Brain microvascular endothelial cell (primary cell): ENCODE data around the gene RFXANK.

Experiments used
- DNase-seq: peaks from one replicate; pipeline ENCODE4 v3.0.0-alpha.2; 2020
- H3K27ac ChIP-seq: fragments of 250-450 bp; sonication (Bioruptor Pico); 2 replicates; pipeline ENCODE4 v1.5.1; 2020; ENCODE audit warnings: mild to moderate bottlenecking, moderate library complexity
- H3K27me3 ChIP-seq: fragments of 250-450 bp; sonication (Bioruptor Pico); replicated peaks from 2 replicates; pipeline ENCODE4 v1.5.1; 2020; ENCODE audit warnings: mild to moderate bottlenecking
- H3K36me3 ChIP-seq: fragments of 250-450 bp; sonication (Bioruptor Pico); replicated peaks from 2 replicates; pipeline ENCODE4 v1.5.1; 2020; ENCODE audit warnings: mild to moderate bottlenecking
- H3K4me3 ChIP-seq: 2 replicates; pipeline ENCODE4 v1.5.1; 2011; ENCODE audit warnings: low read depth, mild to moderate bottlenecking, control low read depth, low read length, moderate library complexity
- in situ Hi-C: cut with HindIII; loops from 2 replicates; pipeline ENCODE4 v1.10.0; 2017; ENCODE audit warnings: low sequenced_read_pairs, low pct_ligation_motif_present
- TF ChIP-seq, protein P1 (sequence below): IDR thresholded peaks from 2 replicates; pipeline ENCODE4 v1.5.1; 2011; ENCODE audit warnings: low read depth, mild to moderate bottlenecking, moderate library complexity, low read length, control low read depth, inconsistent platforms; ENCODE audit errors: missing control alignments

Gene RFXANK

DNA sequence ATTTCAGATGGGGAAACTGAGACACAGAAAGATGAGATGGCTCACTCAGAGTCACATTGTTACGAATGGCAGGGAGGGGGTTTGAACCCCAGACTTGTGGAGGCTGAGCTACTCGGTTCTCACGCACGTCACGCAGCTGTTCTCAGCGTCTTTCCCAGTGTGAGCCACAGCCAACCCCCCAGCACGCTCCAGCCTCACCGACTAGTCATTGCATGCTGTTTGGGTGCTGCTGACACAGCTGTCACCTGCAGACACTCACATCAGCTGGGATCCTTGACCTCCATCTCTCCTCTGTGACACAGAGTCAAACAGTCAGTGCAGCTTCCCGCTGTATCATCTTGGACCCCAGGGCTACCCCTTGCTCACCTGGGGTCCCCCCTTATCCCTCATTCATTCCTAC is 17.3 kb downstream of the RFXANK start:
- DNase-seq = no peak
- Histone ChIP-seq H3K27ac (no peak overlapping the region), H3K27me3 (peaks cover 25% of the 10 kb centered on the region), H3K36me3 (no peaks in the 10 kb centered on the region), H3K4me3 (no peak overlapping the region)
- TF ChIP-seq, protein P1, sequence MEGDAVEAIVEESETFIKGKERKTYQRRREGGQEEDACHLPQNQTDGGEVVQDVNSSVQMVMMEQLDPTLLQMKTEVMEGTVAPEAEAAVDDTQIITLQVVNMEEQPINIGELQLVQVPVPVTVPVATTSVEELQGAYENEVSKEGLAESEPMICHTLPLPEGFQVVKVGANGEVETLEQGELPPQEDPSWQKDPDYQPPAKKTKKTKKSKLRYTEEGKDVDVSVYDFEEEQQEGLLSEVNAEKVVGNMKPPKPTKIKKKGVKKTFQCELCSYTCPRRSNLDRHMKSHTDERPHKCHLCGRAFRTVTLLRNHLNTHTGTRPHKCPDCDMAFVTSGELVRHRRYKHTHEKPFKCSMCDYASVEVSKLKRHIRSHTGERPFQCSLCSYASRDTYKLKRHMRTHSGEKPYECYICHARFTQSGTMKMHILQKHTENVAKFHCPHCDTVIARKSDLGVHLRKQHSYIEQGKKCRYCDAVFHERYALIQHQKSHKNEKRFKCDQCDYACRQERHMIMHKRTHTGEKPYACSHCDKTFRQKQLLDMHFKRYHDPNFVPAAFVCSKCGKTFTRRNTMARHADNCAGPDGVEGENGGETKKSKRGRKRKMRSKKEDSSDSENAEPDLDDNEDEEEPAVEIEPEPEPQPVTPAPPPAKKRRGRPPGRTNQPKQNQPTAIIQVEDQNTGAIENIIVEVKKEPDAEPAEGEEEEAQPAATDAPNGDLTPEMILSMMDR = no peak
- in situ Hi-C loops = no loop called here

DNA sequence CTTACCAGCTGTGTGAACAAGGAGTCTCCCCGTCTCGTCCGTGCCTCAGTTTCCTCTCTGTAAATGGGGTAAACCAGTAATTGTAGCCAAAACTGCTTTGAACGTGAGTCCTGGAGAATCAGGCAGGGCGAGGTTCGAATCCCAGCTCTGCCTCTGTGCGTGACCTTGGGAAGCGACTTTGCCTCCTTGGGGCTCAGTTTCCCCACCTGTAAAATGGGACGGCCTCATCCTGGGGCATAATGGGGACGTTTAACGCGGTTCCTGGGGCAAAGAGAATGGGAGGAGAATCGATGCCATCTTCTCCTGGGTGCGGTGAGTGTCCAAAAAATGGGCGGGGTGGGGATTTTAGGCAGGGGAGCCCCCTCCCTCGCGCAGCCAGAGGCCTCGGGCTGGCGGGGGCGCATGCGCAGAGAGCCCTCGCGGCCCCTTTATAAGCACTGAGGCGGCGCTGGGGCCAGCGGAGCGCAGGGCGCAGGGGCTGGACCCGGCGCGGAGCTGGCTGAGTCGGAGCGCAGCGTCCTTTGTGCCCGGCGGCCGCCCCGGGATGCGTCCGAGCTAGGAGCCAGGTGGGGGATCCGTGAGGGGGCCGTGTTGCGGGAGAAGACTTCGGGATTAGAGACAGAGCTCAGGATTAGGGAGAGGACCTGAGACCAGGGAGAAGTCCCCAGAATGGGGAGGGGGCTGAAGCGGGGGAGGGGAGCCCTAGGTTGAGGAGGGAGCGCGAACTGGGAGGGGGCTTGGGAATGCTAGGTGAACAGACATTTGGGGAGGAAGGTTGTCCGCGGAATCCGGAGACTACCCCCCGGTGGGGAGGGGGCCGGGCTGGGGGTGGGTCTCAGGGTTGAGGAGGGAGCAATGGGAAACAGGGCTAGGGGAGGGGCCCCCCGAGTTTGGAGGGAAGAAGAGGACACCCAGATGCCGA is 19.7 kb downstream of the RFXANK start, which contains the start of gene NCAN:
Gene NCAN, plus strand, starts transcription at position 460 of the 922 bp plus-strand sequence. CDS start 4,996 bp downstream, outside the sequence.
- H3K27me3 ChIP-seq = peaks cover 21% of the 10 kb centered on the region
- no peaks in the 10 kb centered on the region for H3K36me3 ChIP-seq
- no peak within 1 kb of the TSS for H3K4me3 ChIP-seq
- no peak for DNase-seq
- in situ Hi-C loops = no loop called here
- TF ChIP-seq, protein P1 = no peak
- no peak within 1 kb of the TSS for H3K27ac ChIP-seq

DNA sequence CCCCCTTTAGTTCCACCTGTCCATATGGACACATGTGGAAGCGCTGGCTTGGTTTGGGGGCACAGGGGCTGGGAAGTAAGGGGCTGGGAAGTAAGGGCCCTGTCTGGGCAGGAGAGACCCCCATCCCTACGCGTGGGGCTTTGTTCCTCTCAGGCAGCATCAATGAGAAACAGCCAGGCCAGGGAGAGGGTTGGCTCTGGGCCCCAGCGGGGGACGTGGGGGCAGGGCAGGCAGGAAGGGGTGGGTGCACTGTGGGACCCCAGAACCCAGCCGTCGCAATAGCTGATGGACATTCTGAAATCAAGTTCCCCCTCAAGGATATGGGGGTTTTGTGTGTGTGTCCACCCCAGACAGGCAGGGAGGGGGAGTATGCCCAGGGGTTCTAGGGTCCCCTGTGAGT is 20.9 kb downstream of the RFXANK start:
- TF ChIP-seq, protein P1 = no peak
- Histone ChIP-seq H3K27ac (no peak overlapping the region), H3K4me3 (no peak overlapping the region), H3K36me3 (no peaks in the 10 kb centered on the region), H3K27me3 (peaks cover 21% of the 10 kb centered on the region)
- DNase-seq = no peak
- in situ Hi-C loops = no loop called here

DNA sequence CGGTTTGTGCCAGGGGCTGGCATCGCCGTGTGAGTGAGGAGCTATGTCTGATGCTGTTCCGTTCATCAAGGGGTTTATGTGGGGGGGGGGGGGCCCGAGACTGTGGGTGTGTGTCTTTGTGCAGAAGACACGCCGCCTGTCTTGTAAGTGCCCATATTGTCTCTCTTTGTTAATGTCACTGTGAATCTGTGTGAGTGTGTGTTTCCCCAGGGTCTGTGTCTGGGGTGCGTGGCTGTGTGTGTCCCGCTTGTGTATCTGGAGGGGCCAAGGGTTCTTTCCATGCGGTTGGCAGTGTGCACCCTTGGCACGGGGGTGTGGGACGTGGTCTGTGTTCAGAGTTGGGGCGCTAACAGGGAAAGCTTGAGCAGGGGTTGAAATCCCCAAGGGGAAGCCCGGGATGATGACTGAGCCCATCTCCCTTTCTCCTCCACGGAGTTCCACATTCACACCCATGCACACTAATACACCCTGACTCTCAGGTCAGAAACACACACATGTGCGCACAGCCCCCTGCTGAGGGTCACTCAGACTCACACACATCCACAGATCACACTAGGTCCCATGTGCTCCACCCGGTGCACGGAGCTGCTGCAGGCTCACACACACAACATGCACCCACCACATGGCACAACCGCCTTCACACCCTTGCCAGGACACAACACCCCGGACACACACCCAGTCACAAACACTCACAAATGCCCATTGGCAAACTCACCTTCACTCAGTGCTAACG is 21.5 kb downstream of the RFXANK start:
- no peak overlapping the region for H3K27ac ChIP-seq
- TF ChIP-seq, protein P1 = no peak
- no peak overlapping the region for H3K4me3 ChIP-seq
- H3K36me3 ChIP-seq = no peaks in the 10 kb centered on the region
- in situ Hi-C loops = no loop called here
- H3K27me3 ChIP-seq = peaks cover 21% of the 10 kb centered on the region
- no peak for DNase-seq

DNA sequence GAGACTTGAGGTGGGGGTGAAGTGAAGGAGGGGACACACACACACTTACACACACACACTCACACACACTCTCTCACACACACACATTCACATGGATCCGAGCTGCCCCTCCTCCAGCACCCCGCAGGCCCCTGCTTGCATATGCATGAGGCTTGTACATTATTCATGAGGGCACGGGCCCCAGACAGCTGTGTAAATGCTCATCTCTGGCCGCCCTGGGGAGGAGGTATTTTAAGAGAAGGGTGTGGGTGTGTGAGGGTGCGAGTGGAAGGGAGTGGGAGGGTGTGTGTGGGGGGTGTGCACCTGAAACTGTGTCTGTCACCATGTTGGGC is 22.1 kb downstream of the RFXANK start:
- H3K36me3 ChIP-seq = no peaks in the 10 kb centered on the region
- DNase-seq = no peak
- in situ Hi-C loops = no loop called here
- peaks cover 21% of the 10 kb centered on the region for H3K27me3 ChIP-seq
- no peak overlapping the region for H3K4me3 ChIP-seq
- no peak overlapping the region for H3K27ac ChIP-seq
- TF ChIP-seq, protein P1 = no peak
